NT2/D1 (cell line): ENCODE data around the gene MAP3K6.

ENCODE experiments used
- SUZ12 ChIP-seq: IDR thresholded peaks from 2 replicates; pipeline ENCODE4 v1.6.1; 2011; ENCODE audit not compliant: insufficient read length, insufficient read depth; ENCODE audit errors: extremely low read depth
- YY1 ChIP-seq: IDR thresholded peaks from 2 replicates; pipeline ENCODE4 v1.6.1; 2011; ENCODE audit not compliant: insufficient read length, insufficient read depth
- ZNF274 ChIP-seq: IDR thresholded peaks from 2 replicates; pipeline ENCODE4 v1.6.1; 2011; ENCODE audit warnings: mild to moderate bottlenecking, low read depth, low read length

DNA sequence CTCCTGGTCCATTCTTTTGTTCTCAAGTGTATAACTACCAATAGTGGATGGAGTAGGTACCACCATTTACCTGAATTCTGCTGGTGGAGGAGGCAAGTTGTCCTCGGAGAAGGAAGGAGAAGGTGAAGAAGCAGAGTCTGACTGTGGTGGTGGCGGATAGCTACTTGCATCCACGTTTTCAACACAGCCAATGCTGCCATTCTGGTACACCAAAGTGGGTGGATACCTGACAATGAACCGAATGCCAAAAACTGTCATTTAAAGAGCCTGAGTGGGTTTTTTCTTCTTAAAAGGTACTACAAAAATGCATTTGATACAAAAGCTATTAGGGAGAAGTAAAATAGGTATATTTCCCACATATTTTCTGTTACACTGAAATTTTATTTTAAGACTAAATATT, 45.7 kb upstream of the MAP3K6 start:
- TF ChIP-seq YY1 (no peak), ZNF274 (no peak), SUZ12 (no peak)
